Chondrocyte (in vitro differentiated cells): ENCODE data around the gene MTUS2. TPM values are rescaled to one million over a fixed set of nuclear protein-coding genes. Genes with fewer than 3 reads are reported as not detected.

ENCODE experiments used
- DNase-seq: peaks from one replicate; pipeline ENCODE4 v3.0.0; 2021; ENCODE audit warnings: mixed read lengths, low spot score
- H3K27ac Mint-ChIP-seq: one replicate; pipeline ENCODE4 v1.8.0; 2021; ENCODE audit warnings: mild to moderate bottlenecking, moderate library complexity, mixed read lengths; ENCODE audit not compliant: unreplicated experiment
- H3K27me3 Mint-ChIP-seq: 2 replicates; pipeline ENCODE4 v1.8.0; 2021; ENCODE audit warnings: low read depth, mixed read lengths
- H3K36me3 Mint-ChIP-seq: 2 replicates; pipeline ENCODE4 v1.8.0; 2021; ENCODE audit warnings: low read depth, mixed read lengths
- H3K4me1 Mint-ChIP-seq: 2 replicates; pipeline ENCODE4 v1.8.0; 2021; ENCODE audit warnings: low read depth, mild to moderate bottlenecking, mixed read lengths
- H3K4me3 Mint-ChIP-seq: one replicate; pipeline ENCODE4 v1.8.0; 2021; ENCODE audit warnings: mild to moderate bottlenecking, moderate library complexity, mixed read lengths; ENCODE audit not compliant: unreplicated experiment
- H3K9me3 Mint-ChIP-seq: 2 replicates; pipeline ENCODE4 v1.8.0; 2021; ENCODE audit warnings: low read depth, mixed read lengths
- CTCF ChIP-seq: fragments of 200-600 bp; sonication (generic); IDR thresholded peaks from 2 replicates; pipeline ENCODE4 v1.5.0; 2021; ENCODE audit warnings: antibody characterized with exemption, mild to moderate bottlenecking, moderate library complexity
- total RNA-seq: library from RNA; stranded (reverse); gene quantifications from 3 replicates; pipeline ENCODE4 v1.2.1, GENCODE V29; 2021

The MTUS2 gene
- total RNA-seq, 1 donor from 2014 or later, result 1.2 TPM

GRCh38 chr13:29520671-29521070 lies 700.5 kb downstream of the MTUS2 start:
- peaks cover 50% of the 10 kb centered on the region for H3K4me1 Mint-ChIP-seq
- DNase-seq, result no peak
- no peak for TF ChIP-seq CTCF
- H3K27ac Mint-ChIP-seq, result peak overlapping the region; percentile 82
- H3K27me3 Mint-ChIP-seq, result no peaks in the 10 kb centered on the region
- H3K36me3 Mint-ChIP-seq, result peaks cover 54% of the 10 kb centered on the region
- peaks cover 3% of the 10 kb centered on the region for H3K9me3 Mint-ChIP-seq
- no peak overlapping the region for H3K4me3 Mint-ChIP-seq

- H3K4me3 Mint-ChIP-seq, result no peak overlapping the region
- H3K9me3 Mint-ChIP-seq, result peaks cover 3% of the 10 kb centered on the region
- H3K27ac Mint-ChIP-seq, result peak overlapping the region; percentile 94
- H3K36me3 Mint-ChIP-seq, result peaks cover 49% of the 10 kb centered on the region
- no peaks in the 10 kb centered on the region for H3K27me3 Mint-ChIP-seq
- H3K4me1 Mint-ChIP-seq, result peaks cover 50% of the 10 kb centered on the region
- no peak for DNase-seq
- no peak for TF ChIP-seq CTCF
These were observed 701.2 kb downstream of the MTUS2 start for GRCh38 chr13:29521336-29521735.

GRCh38 chr13:29522044-29522685 lies 702.0 kb downstream of the MTUS2 start:
- peak overlapping the region; percentile 94 for H3K27ac Mint-ChIP-seq
- H3K9me3 Mint-ChIP-seq, result peaks cover 3% of the 10 kb centered on the region
- no peaks in the 10 kb centered on the region for H3K27me3 Mint-ChIP-seq
- DNase-seq, result no peak
- TF ChIP-seq CTCF, result peak; percentile 17
- H3K4me1 Mint-ChIP-seq, result peaks cover 50% of the 10 kb centered on the region
- no peak overlapping the region for H3K4me3 Mint-ChIP-seq
- peaks cover 47% of the 10 kb centered on the region for H3K36me3 Mint-ChIP-seq

GRCh38 chr13:29523199-29523961 lies 703.2 kb downstream of the MTUS2 start:
- Mint-ChIP-seq H3K27me3 (no peaks in the 10 kb centered on the region), H3K4me3 (no peak overlapping the region), H3K9me3 (peaks cover 3% of the 10 kb centered on the region), H3K36me3 (peaks cover 43% of the 10 kb centered on the region), H3K4me1 (peaks cover 50% of the 10 kb centered on the region), H3K27ac (peak overlapping the region; percentile 82)
- DNase-seq, result no peak
- no peak for TF ChIP-seq CTCF

GRCh38 chr13:29524176-29524575 lies 704.0 kb downstream of the MTUS2 start:
- H3K36me3 Mint-ChIP-seq, result peaks cover 43% of the 10 kb centered on the region
- peak overlapping the region; percentile 82 for H3K27ac Mint-ChIP-seq
- H3K27me3 Mint-ChIP-seq, result no peaks in the 10 kb centered on the region
- no peak for DNase-seq
- H3K4me1 Mint-ChIP-seq, result peaks cover 50% of the 10 kb centered on the region
- H3K4me3 Mint-ChIP-seq, result no peak overlapping the region
- H3K9me3 Mint-ChIP-seq, result peaks cover 3% of the 10 kb centered on the region
- no peak for TF ChIP-seq CTCF
